Lung (tissue), 12 donors: Measurements from ENCODE around the gene SLC6A2. TPM values are rescaled to one million over a fixed set of nuclear protein-coding genes. Genes with fewer than 3 reads are reported as not detected.

Source experiments
- ATAC-seq: fragments of 200-7000 bp; cut with Tn5 transposase; one replicate; pipeline ENCODE4 v1.9.1; 2020; ENCODE audit warnings: moderate number of reproducible peaks; ENCODE audit not compliant: insufficient read depth, low FRiP score
- DNase-seq, 3 donors: peaks; one replicate each; pipeline ENCODE4 v3.0.0-alpha.2; 2013 to 2017
- H3K27ac ChIP-seq, 2 donors: one replicate each; pipeline ENCODE4 v1.5.1; 2013; ENCODE audit warnings: mild to moderate bottlenecking in 2 of 2, moderate library complexity in 2 of 2, control low read depth in 1 of 2, inconsistent platforms in 1 of 2, low read depth in 1 of 2, low read length in 1 of 2
- H3K27me3 ChIP-seq, 3 donors: one replicate each; pipeline ENCODE4 v1.5.1; 2013; ENCODE audit warnings: low read length in 2 of 3; ENCODE audit not compliant: control insufficient read depth in 3 of 3, insufficient read depth in 3 of 3
- H3K36me3 ChIP-seq, 4 donors: one replicate each; pipeline ENCODE4 v1.5.1; 2013; ENCODE audit warnings: low read length in 4 of 4, mild to moderate bottlenecking in 1 of 4, moderate library complexity in 1 of 4; ENCODE audit not compliant: control insufficient read depth in 4 of 4, insufficient read depth in 4 of 4
- H3K4me1 ChIP-seq, 5 donors: one replicate each; pipeline ENCODE4 v1.5.1; 2013; ENCODE audit warnings: low read length in 5 of 5, mild to moderate bottlenecking in 2 of 5, moderate library complexity in 1 of 5; ENCODE audit not compliant: control insufficient read depth in 5 of 5, insufficient read depth in 5 of 5
- H3K4me3 ChIP-seq: one replicate; pipeline ENCODE4 v1.5.1; 2013; ENCODE audit warnings: mild to moderate bottlenecking, control low read depth, moderate library complexity
- H3K9ac ChIP-seq, 2 donors: one replicate each; pipeline ENCODE4 v1.5.1; 2013; ENCODE audit warnings: low read length in 2 of 2, control low read depth in 1 of 2; ENCODE audit not compliant: insufficient read depth in 1 of 2
- H3K9me3 ChIP-seq, 4 donors: one replicate each; pipeline ENCODE4 v1.5.1; 2013; ENCODE audit warnings: low read length in 3 of 4, mild to moderate bottlenecking in 1 of 4, moderate library complexity in 1 of 4; ENCODE audit not compliant: control insufficient read depth in 4 of 4, insufficient read depth in 3 of 4
- CTCF ChIP-seq: IDR thresholded peaks from 2 replicates; pipeline ENCODE4 v1.5.1; 2012; ENCODE audit warnings: mild to moderate bottlenecking; ENCODE audit errors: control extremely low read depth, extremely low read depth
- WGBS, 2 donors: extraction: QIAGEN DNeasy Blood & Tissue Kit; methylation state at CpG; one replicate each; pipeline ENCODE4 v1.1.7; 2013; 5-methylcytosine and 5-hydroxymethylcytosine counted together
- polyA plus RNA-seq, 2 donors: library from polyadenylated mRNA; stranded (reverse); fragments of 200-250 nt; gene quantifications; one replicate each; pipeline ENCODE4 v1.2.1, GENCODE V29; 2013
- total RNA-seq, 2 donors: library from RNA; depleted of rRNA in 1 of 2; stranded (reverse); fragments of >200 nt in 1 of 2; gene quantifications; one replicate each; pipeline ENCODE4 v1.2.1, GENCODE V29; 2014 to 2021
- donor health status: control.
- donor health status: control.
- donor health status: Bipolar disorder and iron deficiency.
- donor health status: healthy.
- donor health status: DM: yes; HTN: yes; CAD: no.

SLC6A2 gene
- total and polyA plus RNA-seq, 4 donors, result 0.02 to 0.26 TPM; not detected in 2

- no peak overlapping the region for H3K27ac ChIP-seq
- no peaks in the 10 kb centered on the region for H3K36me3 ChIP-seq
- DNase-seq (no peak), ATAC-seq (no peak)
- no peak for TF ChIP-seq CTCF
- no peaks in the 10 kb centered on the region for H3K9me3 ChIP-seq
- WGBS, 2 donors, result 86 to 87% methylated on average over 10 of the region's 10 CpGs
- H3K9ac ChIP-seq, result no peak overlapping the region
- no peaks in the 10 kb centered on the region for H3K27me3 ChIP-seq
- peaks cover 0 to 4% (median 0%) of the 10 kb centered on the region in 5 donors for H3K4me1 ChIP-seq
- H3K4me3 ChIP-seq, result no peak overlapping the region
Observed at GRCh38 chr16:55700067-55700466, 44.3 kb downstream of the SLC6A2 start.

- no peak overlapping the region for H3K9ac ChIP-seq
- H3K4me1 ChIP-seq, result peaks cover 0 to 4% (median 0%) of the 10 kb centered on the region in 5 donors
- no peaks in the 10 kb centered on the region for H3K9me3 ChIP-seq
- no peak overlapping the region for H3K4me3 ChIP-seq
- no peaks in the 10 kb centered on the region for H3K27me3 ChIP-seq
- no peaks in the 10 kb centered on the region for H3K36me3 ChIP-seq
- H3K27ac ChIP-seq, result no peak overlapping the region
- no peak for TF ChIP-seq CTCF
- WGBS, 2 donors, result 88 to 90% methylated on average over 3 of the region's 3 CpGs
- no peak for DNase-seq
- no peak for ATAC-seq
Observed at GRCh38 chr16:55700961-55701360, 45.2 kb downstream of the SLC6A2 start.

- Histone ChIP-seq H3K4me3 (no peak overlapping the region), H3K36me3 (no peaks in the 10 kb centered on the region), H3K27ac (no peak overlapping the region), H3K9ac (no peak overlapping the region), H3K27me3 (no peaks in the 10 kb centered on the region), H3K9me3 (no peaks in the 10 kb centered on the region), H3K4me1 (peaks cover 0 to 8% (median 0%) of the 10 kb centered on the region in 5 donors)
- DNase-seq, result peak; percentile 43 to 54 (median 49)
- no peak for ATAC-seq
- 64 to 66% methylated on average over 9 of the region's 9 CpGs for WGBS, 2 donors
- TF ChIP-seq CTCF, result no peak
Observed at GRCh38 chr16:55701442-55702319, 45.9 kb downstream of the SLC6A2 start.
